Smooth muscle cell (in vitro differentiated cells): Measurements from ENCODE around the gene FKBP8. TPM values are rescaled to one million over a fixed set of nuclear protein-coding genes. Genes with fewer than 3 reads are reported as not detected.
A peak's percentile ranks its signal among the peaks of the same experiment; 100 is the strongest.

Experiments
- DNase-seq: peaks from one replicate; lab custom pipeline; 2025; ENCODE audit not compliant: unreplicated experiment; lab: John Stamatoyannopoulos, UW
- H2AFZ ChIP-seq: fragments of 200-600 bp; sonication (generic); 2 replicates; pipeline ENCODE4 v1.6.0; 2016; ENCODE audit warnings: antibody characterized with exemption, low read depth, mild to moderate bottlenecking
- H3F3A ChIP-seq: fragments of 200-600 bp; sonication (generic); 2 replicates; pipeline ENCODE4 v1.6.0; 2017; ENCODE audit warnings: antibody characterized with exemption, low read depth
- H3K27ac ChIP-seq: fragments of 200-600 bp; sonication (generic); 2 replicates; pipeline ENCODE4 v1.5.1; 2016; ENCODE audit warnings: low read depth, mild to moderate bottlenecking
- H3K27me3 ChIP-seq: fragments of 200-600 bp; sonication (generic); 2 replicates; pipeline ENCODE4 v1.6.1; 2016; ENCODE audit warnings: low read depth, mild to moderate bottlenecking
- H3K36me3 ChIP-seq: fragments of 200-600 bp; sonication (generic); 2 replicates; pipeline ENCODE4 v1.5.1; 2016; ENCODE audit warnings: low read depth
- H3K4me1 ChIP-seq: fragments of 200-600 bp; sonication (generic); 2 replicates; pipeline ENCODE4 v1.5.1; 2016; ENCODE audit warnings: low read depth
- H3K4me2 ChIP-seq: fragments of 200-600 bp; sonication (generic); 2 replicates; pipeline ENCODE4 v1.6.0; 2016; ENCODE audit warnings: mild to moderate bottlenecking
- H3K4me3 ChIP-seq: fragments of 200-600 bp; sonication (generic); 2 replicates; pipeline ENCODE4 v1.5.1; 2016; ENCODE audit warnings: mild to moderate bottlenecking
- H3K79me2 ChIP-seq: fragments of 200-600 bp; sonication (generic); 2 replicates; pipeline ENCODE4 v1.6.0; 2016; ENCODE audit warnings: low read depth, mild to moderate bottlenecking
- H3K9ac ChIP-seq: fragments of 200-600 bp; sonication (generic); 2 replicates; pipeline ENCODE4 v1.6.0; 2016; ENCODE audit warnings: low read depth
- H3K9me3 ChIP-seq: fragments of 200-600 bp; sonication (generic); replicated peaks from 2 replicates; pipeline ENCODE4 v1.5.1; 2016; ENCODE audit warnings: low read depth
- H4K20me1 ChIP-seq: fragments of 200-600 bp; sonication (generic); 2 replicates; pipeline ENCODE4 v1.6.0; 2016; ENCODE audit warnings: low read depth
- CTCF ChIP-seq: fragments of 200-600 bp; sonication (generic); IDR thresholded peaks from 2 replicates; pipeline ENCODE4 v1.5.1; 2017; ENCODE audit warnings: borderline replicate concordance, mild to moderate bottlenecking, antibody characterized with exemption; ENCODE audit not compliant: insufficient read depth, poor library complexity, severe bottlenecking
- WGBS: methylation state at CpG from one replicate; pipeline ENCODE4 v1.1.7; 2016; ENCODE audit warnings: low lambda C conversion rate; 5-methylcytosine and 5-hydroxymethylcytosine counted together
- polyA plus RNA-seq: library from polyadenylated mRNA; unstranded; fragments of >200 nt; fragmentation: Nextera tagmentation; extraction: Ambion mirVana; gene quantifications from 2 replicates; pipeline ENCODE4 v1.2.1, GENCODE V29; 2016
- total RNA-seq: library from RNA; depleted of rRNA; stranded (reverse); fragments of >200 nt; gene quantifications from 2 replicates; pipeline ENCODE4 v1.2.3, GENCODE V29; 2014

FKBP8 gene
- total and polyA plus RNA-seq, 2 experiments from 2014 or later, result 143 to 358 TPM

DNA sequence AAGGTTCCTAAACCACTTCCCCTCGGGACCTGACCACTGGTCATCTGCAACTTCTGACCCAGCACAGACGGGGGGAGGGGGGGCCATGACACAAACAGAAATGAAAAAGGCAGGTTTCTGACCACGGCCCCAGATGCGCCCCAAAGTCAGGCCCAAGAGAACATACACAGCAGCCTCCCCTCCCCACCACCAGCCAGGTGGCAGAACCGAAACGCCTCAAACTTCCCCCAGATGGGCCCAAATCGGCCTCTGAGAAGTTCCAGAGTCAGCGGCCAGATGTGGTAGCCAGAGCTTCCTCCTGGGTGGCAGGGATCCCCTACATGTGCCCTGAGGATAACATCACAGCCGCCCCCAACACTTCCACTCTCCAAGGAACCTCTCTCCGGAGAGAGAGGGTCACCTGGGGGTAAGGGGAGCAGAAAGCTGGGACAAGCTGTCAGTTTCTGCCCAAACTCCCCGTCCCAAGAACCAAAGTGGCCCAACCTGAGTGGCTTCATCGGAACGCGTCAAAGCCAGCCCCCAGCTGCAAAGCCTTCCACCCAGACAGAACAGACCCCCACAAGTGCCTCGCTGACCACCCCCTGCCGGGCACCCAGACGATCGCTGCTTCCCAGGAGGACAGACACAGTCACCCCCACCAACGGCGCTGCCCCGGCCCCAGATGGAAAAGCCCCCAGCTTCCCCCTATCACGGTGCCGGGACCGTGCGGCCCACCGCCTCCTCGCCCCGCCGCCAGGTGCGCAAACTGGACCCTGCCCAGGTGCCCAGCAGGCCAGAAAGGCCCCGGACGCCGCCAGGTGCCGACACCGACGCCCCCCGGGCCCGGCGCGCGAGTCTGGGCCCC is 22.3 kb downstream of the FKBP8 start:
- no peak overlapping the region for H2AFZ ChIP-seq
- H3K27me3 ChIP-seq, result no peaks in the 10 kb centered on the region
- DNase-seq, result peak; percentile 55

DNA sequence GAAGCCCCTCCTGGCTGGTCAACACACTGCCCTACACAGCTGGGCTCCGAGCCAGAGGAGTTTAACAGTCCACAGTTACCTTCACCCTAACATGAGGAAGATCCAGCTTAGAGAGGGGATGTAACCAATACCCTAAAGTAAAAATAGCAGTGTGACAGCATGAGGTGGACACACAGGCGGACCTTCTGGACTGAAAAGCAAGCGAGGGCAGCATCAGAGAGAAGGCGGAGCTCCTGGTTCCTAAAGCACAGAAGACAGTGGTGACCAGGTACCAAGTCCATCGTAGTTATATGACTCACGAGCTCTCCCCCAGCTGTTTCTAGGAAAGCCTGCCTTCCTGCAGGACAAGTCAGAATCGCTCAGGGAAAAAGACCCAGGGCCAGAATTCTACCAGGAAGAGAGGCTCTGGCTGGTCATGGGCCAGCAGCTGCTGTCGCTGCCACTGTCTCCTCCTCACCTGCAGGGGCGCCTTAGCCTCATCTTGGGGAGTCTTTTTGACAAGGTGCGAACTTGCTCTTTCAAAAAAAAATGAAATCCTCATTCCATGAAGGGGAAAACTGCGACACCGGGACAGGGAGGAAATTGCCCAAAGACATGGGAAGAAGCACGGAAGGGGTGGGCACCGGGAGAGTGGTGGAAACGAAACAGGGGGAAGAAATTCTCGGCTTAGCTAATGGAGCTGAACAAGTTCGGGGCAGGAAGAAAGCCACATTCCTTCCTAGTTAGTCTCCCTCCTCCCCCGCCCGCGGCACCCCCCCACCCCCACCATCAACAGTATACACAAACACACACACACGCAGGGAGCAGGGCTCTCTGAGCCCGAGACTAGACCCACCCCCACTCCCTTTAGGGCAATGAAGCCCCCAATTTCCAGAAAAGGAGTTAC is 23.2 kb downstream of the FKBP8 start:
- peaks cover 3% of the 10 kb centered on the region for H3F3A ChIP-seq
- H3K79me2 ChIP-seq, result peaks cover 61% of the 10 kb centered on the region
- H4K20me1 ChIP-seq, result peaks cover 49% of the 10 kb centered on the region
- DNase-seq, result peak; percentile 69
- no peaks in the 10 kb centered on the region for H3K4me1 ChIP-seq
- WGBS, result 7% methylated on average over 22 of the region's 22 CpGs
- peak overlapping the region; percentile 99 for H3K27ac ChIP-seq
- TF ChIP-seq CTCF, result peak; percentile 45
- no peaks in the 10 kb centered on the region for H3K27me3 ChIP-seq
- H3K4me2 ChIP-seq, result peak overlapping the region; percentile 90
- peak overlapping the region; percentile 96 for H3K4me3 ChIP-seq
- H2AFZ ChIP-seq, result no peak overlapping the region
- peak overlapping the region; percentile 100 for H3K9ac ChIP-seq
- H3K9me3 ChIP-seq, result no peaks in the 10 kb centered on the region
- H3K36me3 ChIP-seq, result no peaks in the 10 kb centered on the region

More for the DNA sequence above, 22.3 kb downstream of the FKBP8 start:
- Histone ChIP-seq H4K20me1 (peaks cover 40% of the 10 kb centered on the region), H3K4me3 (peak overlapping the region; percentile 96), H3K4me2 (peak overlapping the region; percentile 90), H3K36me3 (no peaks in the 10 kb centered on the region), H3K9me3 (no peaks in the 10 kb centered on the region), H3K9ac (peak overlapping the region; percentile 100), H3F3A (no peaks in the 10 kb centered on the region), H3K27ac (peak overlapping the region; percentile 99), H3K4me1 (no peaks in the 10 kb centered on the region), H3K79me2 (peaks cover 53% of the 10 kb centered on the region)
- peak; percentile 3 for TF ChIP-seq CTCF
- under 1% methylated on average over 41 of the region's 41 CpGs for WGBS

GRCh38 chr19:18518639-18519038 is 24.7 kb downstream of the FKBP8 start:
- H3K79me2 ChIP-seq, result peaks cover 76% of the 10 kb centered on the region
- H3K9me3 ChIP-seq, result no peaks in the 10 kb centered on the region
- DNase-seq, result no peak
- H4K20me1 ChIP-seq, result peaks cover 65% of the 10 kb centered on the region
- H3K27ac ChIP-seq, result peak overlapping the region; percentile 99
- H3K27me3 ChIP-seq, result no peaks in the 10 kb centered on the region
- H3K4me3 ChIP-seq, result no peak overlapping the region
- H2AFZ ChIP-seq, result no peak overlapping the region
- peaks cover 5% of the 10 kb centered on the region for H3F3A ChIP-seq
- no peak overlapping the region for H3K9ac ChIP-seq
- H3K4me2 ChIP-seq, result no peak overlapping the region
- H3K36me3 ChIP-seq, result no peaks in the 10 kb centered on the region
- no peaks in the 10 kb centered on the region for H3K4me1 ChIP-seq
- no peak for TF ChIP-seq CTCF
- WGBS, result 97% methylated on average over 9 of the region's 9 CpGs
